Parathyroid adenoma (tissue), 2 donors: Measurements from ENCODE around the gene PPP1R9B.

ENCODE experiments used
- H2AFZ ChIP-seq: fragments of 300-600 bp; sonication (generic); one replicate; pipeline ENCODE4 v1.7.0; 2017; ENCODE audit warnings: antibody characterized with exemption, mild to moderate bottlenecking
- H3K27ac ChIP-seq: fragments of 300-600 bp; sonication (generic); one replicate; pipeline ENCODE4 v1.7.0; 2017
- H3K27me3 ChIP-seq: fragments of 300-600 bp; sonication (generic); one replicate; pipeline ENCODE4 v1.7.0; 2017; ENCODE audit warnings: low read length; ENCODE audit not compliant: control insufficient read depth, insufficient read depth
- H3K36me3 ChIP-seq: fragments of 300-600 bp; sonication (generic); one replicate; pipeline ENCODE4 v1.7.0; 2017; ENCODE audit warnings: low read length; ENCODE audit not compliant: control insufficient read depth, insufficient read depth
- H3K4me1 ChIP-seq: fragments of 300-600 bp; sonication (generic); one replicate; pipeline ENCODE4 v1.7.0; 2017; ENCODE audit warnings: control low read depth
- H3K4me2 ChIP-seq: fragments of 300-600 bp; sonication (generic); one replicate; pipeline ENCODE4 v1.7.0; 2017; ENCODE audit warnings: low read length
- H3K4me3 ChIP-seq: fragments of 300-600 bp; sonication (generic); one replicate; pipeline ENCODE4 v1.7.0; 2017; ENCODE audit warnings: low read depth, low read length
- H3K79me2 ChIP-seq: fragments of 300-600 bp; sonication (generic); one replicate; pipeline ENCODE4 v1.7.0; 2017; ENCODE audit warnings: control low read depth
- H3K9ac ChIP-seq: fragments of 300-600 bp; sonication (generic); one replicate; pipeline ENCODE4 v1.7.0; 2017; ENCODE audit warnings: mild to moderate bottlenecking
- H3K9me3 ChIP-seq: fragments of 300-600 bp; sonication (generic); one replicate; pipeline ENCODE4 v1.7.0; 2017; ENCODE audit warnings: low read length; ENCODE audit not compliant: control insufficient read depth
- TF ChIP-seq, protein P1 (sequence below): fragments of 300-600 bp; sonication (generic); IDR thresholded peaks from one replicate; pipeline ENCODE4 v1.7.0; 2017; ENCODE audit warnings: antibody characterized with exemption, mild to moderate bottlenecking
- donor health status: primary hyperparathyroidism.

Gene PPP1R9B

DNA sequence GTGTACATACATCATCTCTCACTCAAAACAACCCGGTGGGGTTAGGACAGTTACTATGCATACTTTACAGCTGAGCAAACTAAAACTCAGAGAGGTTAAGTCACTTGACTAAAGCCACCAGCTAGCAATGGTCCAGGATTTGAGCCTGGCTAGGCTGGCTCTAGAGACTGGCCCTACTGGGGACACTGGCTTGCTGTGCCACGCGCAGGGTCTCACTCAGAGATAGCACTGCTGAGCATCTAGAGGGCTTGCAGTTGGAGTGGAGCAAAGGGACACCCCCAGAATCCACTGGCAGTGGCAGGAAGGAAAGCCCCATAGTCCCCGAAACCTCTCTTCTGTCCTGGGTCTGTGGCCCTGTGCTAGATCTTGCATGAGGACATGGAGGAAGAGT lies 31.7 kb downstream of the PPP1R9B start:
- H3K9me3 ChIP-seq = no peaks in the 10 kb centered on the region
- H3K4me1 ChIP-seq = peaks cover 5% of the 10 kb centered on the region
- no peaks in the 10 kb centered on the region for H3K27me3 ChIP-seq
- no peak overlapping the region for H2AFZ ChIP-seq
- TF ChIP-seq, protein P1, sequence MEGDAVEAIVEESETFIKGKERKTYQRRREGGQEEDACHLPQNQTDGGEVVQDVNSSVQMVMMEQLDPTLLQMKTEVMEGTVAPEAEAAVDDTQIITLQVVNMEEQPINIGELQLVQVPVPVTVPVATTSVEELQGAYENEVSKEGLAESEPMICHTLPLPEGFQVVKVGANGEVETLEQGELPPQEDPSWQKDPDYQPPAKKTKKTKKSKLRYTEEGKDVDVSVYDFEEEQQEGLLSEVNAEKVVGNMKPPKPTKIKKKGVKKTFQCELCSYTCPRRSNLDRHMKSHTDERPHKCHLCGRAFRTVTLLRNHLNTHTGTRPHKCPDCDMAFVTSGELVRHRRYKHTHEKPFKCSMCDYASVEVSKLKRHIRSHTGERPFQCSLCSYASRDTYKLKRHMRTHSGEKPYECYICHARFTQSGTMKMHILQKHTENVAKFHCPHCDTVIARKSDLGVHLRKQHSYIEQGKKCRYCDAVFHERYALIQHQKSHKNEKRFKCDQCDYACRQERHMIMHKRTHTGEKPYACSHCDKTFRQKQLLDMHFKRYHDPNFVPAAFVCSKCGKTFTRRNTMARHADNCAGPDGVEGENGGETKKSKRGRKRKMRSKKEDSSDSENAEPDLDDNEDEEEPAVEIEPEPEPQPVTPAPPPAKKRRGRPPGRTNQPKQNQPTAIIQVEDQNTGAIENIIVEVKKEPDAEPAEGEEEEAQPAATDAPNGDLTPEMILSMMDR = no peak
- no peak overlapping the region for H3K27ac ChIP-seq
- H3K9ac ChIP-seq = no peak overlapping the region
- no peak overlapping the region for H3K4me2 ChIP-seq
- H3K36me3 ChIP-seq = no peaks in the 10 kb centered on the region
- no peak overlapping the region for H3K4me3 ChIP-seq
- no peaks in the 10 kb centered on the region for H3K79me2 ChIP-seq

DNA sequence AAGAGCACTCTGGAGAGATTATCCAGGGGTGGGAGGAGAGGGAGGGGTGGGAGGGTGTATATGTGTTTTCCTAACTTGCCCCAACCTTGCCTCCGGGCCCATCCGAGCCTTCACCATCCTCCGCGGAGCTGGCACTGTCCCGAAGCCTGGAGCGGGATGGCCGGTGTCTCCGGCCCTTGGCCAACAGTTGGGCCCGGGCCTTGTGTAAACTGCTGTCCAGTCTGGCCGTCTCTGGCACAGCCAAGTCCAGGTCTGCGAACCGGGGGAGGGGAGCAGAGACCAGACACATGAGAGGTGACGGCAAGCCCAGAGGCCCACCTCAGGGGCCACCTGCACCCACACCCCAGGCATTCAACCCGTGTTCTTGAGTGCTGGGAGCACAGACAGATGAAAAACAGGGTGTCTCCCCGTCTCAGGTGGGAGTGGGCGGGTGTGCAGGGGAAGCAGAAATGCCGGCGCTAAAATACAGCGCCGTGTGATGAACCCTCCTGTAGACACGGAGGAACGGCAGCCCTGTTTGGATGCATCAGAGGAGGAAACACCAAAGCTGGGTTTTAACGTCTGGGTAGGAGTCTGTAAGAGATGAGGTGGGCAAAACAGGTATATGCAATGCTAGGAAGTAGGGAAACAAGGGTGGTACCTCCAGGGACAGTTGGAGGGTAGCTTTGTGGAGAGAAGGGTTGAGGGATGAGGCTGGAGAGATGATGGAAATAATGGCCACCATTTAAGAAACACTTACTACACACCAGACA lies 32.2 kb downstream of the PPP1R9B start:
- peaks cover 5% of the 10 kb centered on the region for H3K4me1 ChIP-seq

DNA sequence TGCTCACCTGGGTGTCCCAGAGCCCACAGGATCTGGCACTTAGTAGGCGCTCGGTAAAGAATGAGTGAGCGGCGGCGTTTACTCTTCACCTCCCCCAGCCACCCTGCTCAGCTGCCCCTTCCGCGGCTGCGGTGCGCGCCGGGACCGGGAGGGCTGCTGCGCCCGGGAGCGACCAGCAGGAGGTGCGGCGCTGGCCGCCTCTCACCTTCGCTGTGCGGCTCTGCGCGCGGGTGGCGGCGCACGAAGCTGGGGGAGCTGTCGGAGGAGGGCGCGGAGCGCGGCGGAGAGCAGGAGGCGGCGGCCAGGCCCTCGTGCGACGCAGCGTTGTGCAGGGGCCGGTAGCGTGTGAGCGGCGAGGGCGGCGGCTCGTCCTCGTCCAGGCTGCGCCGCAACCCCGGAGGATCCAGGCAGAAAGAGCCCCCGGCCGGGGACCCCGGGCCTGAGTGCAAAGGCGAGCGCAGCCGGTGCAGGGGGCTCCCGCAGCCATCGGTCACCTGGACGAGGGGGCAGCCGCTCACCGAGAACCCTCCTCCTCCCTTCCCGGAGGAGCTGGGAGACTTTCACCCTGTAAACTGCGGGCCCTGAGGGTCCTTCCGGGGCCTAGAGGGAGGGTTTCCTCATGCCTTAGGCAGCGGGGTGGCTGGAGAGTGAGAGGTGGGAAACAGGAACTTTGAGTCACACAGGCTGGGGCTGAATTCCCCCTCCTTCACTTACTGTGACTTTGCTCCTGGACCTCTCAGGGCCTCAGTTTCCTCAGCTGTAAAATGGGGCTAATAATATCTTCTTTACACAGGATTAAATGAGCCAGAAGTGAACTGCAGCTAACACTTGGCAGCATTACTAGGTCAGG lies 33.0 kb downstream of the PPP1R9B start:
- peaks cover 11% of the 10 kb centered on the region for H3K4me1 ChIP-seq
- peak overlapping the region; percentile 74 for H2AFZ ChIP-seq
- no peaks in the 10 kb centered on the region for H3K9me3 ChIP-seq
- H3K9ac ChIP-seq = no peak overlapping the region
- no peaks in the 10 kb centered on the region for H3K79me2 ChIP-seq
- H3K27ac ChIP-seq = no peak overlapping the region
- H3K4me3 ChIP-seq = no peak overlapping the region
- no peaks in the 10 kb centered on the region for H3K27me3 ChIP-seq
- no peaks in the 10 kb centered on the region for H3K36me3 ChIP-seq
- TF ChIP-seq, protein P1 = peak; percentile 82
- H3K4me2 ChIP-seq = no peak overlapping the region

More for the DNA sequence above, 32.2 kb downstream of the PPP1R9B start:
- TF ChIP-seq, protein P1 = no peak
- H3K36me3 ChIP-seq = no peaks in the 10 kb centered on the region
- no peaks in the 10 kb centered on the region for H3K9me3 ChIP-seq
- H3K79me2 ChIP-seq = no peaks in the 10 kb centered on the region
- H2AFZ ChIP-seq = no peak overlapping the region
- H3K9ac ChIP-seq = no peak overlapping the region
- no peak overlapping the region for H3K27ac ChIP-seq
- no peaks in the 10 kb centered on the region for H3K27me3 ChIP-seq
- no peak overlapping the region for H3K4me2 ChIP-seq
- H3K4me3 ChIP-seq = no peak overlapping the region

DNA sequence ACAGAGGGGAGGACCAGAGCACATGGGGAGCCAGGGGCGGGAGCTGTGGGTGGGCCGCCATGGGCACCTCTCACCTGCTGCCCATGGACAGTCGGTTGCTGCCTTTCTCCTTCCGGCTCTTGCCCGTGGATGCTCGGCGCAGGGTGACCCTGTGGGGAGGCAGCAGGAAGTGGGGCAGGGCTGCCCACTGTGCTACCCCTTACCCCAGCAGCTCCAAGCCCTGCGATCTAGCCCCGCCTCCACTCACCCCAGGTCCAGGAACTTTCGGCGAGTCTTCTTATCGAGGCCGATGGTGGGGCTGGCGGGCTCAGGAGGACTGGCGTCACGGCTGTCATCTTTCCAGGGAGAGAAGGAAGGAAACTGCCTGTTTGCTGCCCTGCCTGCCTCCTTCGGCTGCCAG lies 34.7 kb downstream of the PPP1R9B start:
- Histone ChIP-seq H3K79me2 (no peaks in the 10 kb centered on the region), H3K27ac (no peak overlapping the region), H2AFZ (no peak overlapping the region), H3K4me3 (no peak overlapping the region), H3K36me3 (no peaks in the 10 kb centered on the region), H3K4me1 (peaks cover 20% of the 10 kb centered on the region), H3K9ac (no peak overlapping the region), H3K9me3 (no peaks in the 10 kb centered on the region), H3K4me2 (no peak overlapping the region), H3K27me3 (no peaks in the 10 kb centered on the region)
- TF ChIP-seq, protein P1 = no peak
